HAP-1 (cell line): Measurements from ENCODE around the gene SDCCAG8.

Source experiments
- DNase-seq, 2 experiments: peaks; one replicate each; pipeline ENCODE4 v3.0.0-alpha.2; 2016 to 2020; ENCODE audit warnings: low spot score in 2 of 2
- H3K27me3 ChIP-seq: fragments of 250-450 bp; sonication (Bioruptor Pico); 2 replicates; pipeline ENCODE4 v1.5.1; 2020; ENCODE audit warnings: low read depth, mild to moderate bottlenecking, moderate library complexity
- H3K36me3 ChIP-seq: fragments of 250-450 bp; sonication (Bioruptor Pico); replicated peaks from 2 replicates; pipeline ENCODE4 v1.5.1; 2020; ENCODE audit warnings: mild to moderate bottlenecking
- H3K4me1 ChIP-seq: fragments of 250-450 bp; sonication (Bioruptor Pico); 2 replicates; pipeline ENCODE4 v1.5.1; 2020; ENCODE audit warnings: mild to moderate bottlenecking
- H3K4me3 ChIP-seq: fragments of 250-450 bp; sonication (Bioruptor Pico); 2 replicates; pipeline ENCODE4 v1.5.1; 2020; ENCODE audit warnings: mild to moderate bottlenecking, moderate library complexity
- H3K9me3 ChIP-seq: fragments of 250-450 bp; sonication (Bioruptor Pico); 2 replicates; pipeline ENCODE4 v1.5.1; 2020; ENCODE audit warnings: mild to moderate bottlenecking, moderate library complexity
- in situ Hi-C: fragments of 300-500 bp; cut with MboI; formaldehyde crosslinking; loops from 3 replicates; pipeline ENCODE4 v1.14.3; 2020; ENCODE audit warnings: low sequenced_read_pairs, inconsistent platforms, mixed read lengths

The SDCCAG8 gene

GRCh38 chr1:243275316-243275715, 19.5 kb downstream of the SDCCAG8 start:
- DNase-seq, result no peak

GRCh38 chr1:243280571-243281129, 24.8 kb downstream of the SDCCAG8 start:
- H3K36me3 ChIP-seq, result peaks cover 4% of the 10 kb centered on the region; the same call in 1 of the 2 replicates
- in situ Hi-C loops, result no loop called here
- no peaks in the 10 kb centered on the region for H3K9me3 ChIP-seq
- no peaks in the 10 kb centered on the region for H3K27me3 ChIP-seq
- H3K4me1 ChIP-seq, result no peaks in the 10 kb centered on the region
- H3K4me3 ChIP-seq, result no peak overlapping the region
- no peak for DNase-seq

More at GRCh38 chr1:243275316-243275715, 19.5 kb downstream of the SDCCAG8 start:
- in situ Hi-C loops, result no loop called here
- Histone ChIP-seq H3K27me3 (no peaks in the 10 kb centered on the region), H3K36me3 (peaks cover 8% of the 10 kb centered on the region), H3K9me3 (no peaks in the 10 kb centered on the region), H3K4me3 (no peak overlapping the region), H3K4me1 (no peaks in the 10 kb centered on the region)

- in situ Hi-C loops, result no loop called here
- H3K4me1 ChIP-seq, result no peaks in the 10 kb centered on the region
Measured at GRCh38 chr1:243281672-243282071, 25.8 kb downstream of the SDCCAG8 start.

GRCh38 chr1:243286409-243287122, 30.7 kb downstream of the SDCCAG8 start:
- no peak overlapping the region for H3K4me3 ChIP-seq
- DNase-seq, result no peak
- H3K36me3 ChIP-seq, result no peaks in the 10 kb centered on the region
- peaks cover 1% of the 10 kb centered on the region; the same call in 1 of the 2 replicates for H3K9me3 ChIP-seq
- no peaks in the 10 kb centered on the region for H3K4me1 ChIP-seq
- H3K27me3 ChIP-seq, result no peaks in the 10 kb centered on the region
- in situ Hi-C loops, result no loop called here

More at GRCh38 chr1:243281672-243282071, 25.8 kb downstream of the SDCCAG8 start:
- no peak for DNase-seq
- no peaks in the 10 kb centered on the region for H3K27me3 ChIP-seq
- H3K36me3 ChIP-seq, result peaks cover 4% of the 10 kb centered on the region; the same call in 1 of the 2 replicates
- H3K9me3 ChIP-seq, result no peaks in the 10 kb centered on the region
- H3K4me3 ChIP-seq, result no peak overlapping the region

- Histone ChIP-seq H3K4me3 (no peak overlapping the region), H3K9me3 (peaks cover 3% of the 10 kb centered on the region; the same call in 1 of the 2 replicates), H3K27me3 (no peaks in the 10 kb centered on the region), H3K36me3 (no peaks in the 10 kb centered on the region), H3K4me1 (no peaks in the 10 kb centered on the region)
- no peak for DNase-seq
- in situ Hi-C loops, result no loop called here
Measured at GRCh38 chr1:243287123-243287460, 31.3 kb downstream of the SDCCAG8 start.

- Histone ChIP-seq H3K27me3 (no peaks in the 10 kb centered on the region), H3K36me3 (no peaks in the 10 kb centered on the region), H3K4me1 (no peaks in the 10 kb centered on the region), H3K4me3 (no peak overlapping the region), H3K9me3 (peaks cover 3% of the 10 kb centered on the region; the same call in 1 of the 2 replicates)
- no peak for DNase-seq
- in situ Hi-C loops, result no loop called here
Measured at GRCh38 chr1:243287652-243288051, 31.8 kb downstream of the SDCCAG8 start.

- Histone ChIP-seq H3K27me3 (no peaks in the 10 kb centered on the region), H3K9me3 (peaks cover 3% of the 10 kb centered on the region; the same call in 1 of the 2 replicates), H3K36me3 (no peaks in the 10 kb centered on the region), H3K4me1 (no peaks in the 10 kb centered on the region), H3K4me3 (no peak overlapping the region)
- in situ Hi-C loops, result no loop called here
- DNase-seq, result no peak
Measured at GRCh38 chr1:243288062-243288461, 32.2 kb downstream of the SDCCAG8 start.

- in situ Hi-C loops, result no loop called here
- no peak overlapping the region for H3K4me3 ChIP-seq
- H3K27me3 ChIP-seq, result no peaks in the 10 kb centered on the region
- no peak for DNase-seq
- no peaks in the 10 kb centered on the region for H3K4me1 ChIP-seq
- H3K9me3 ChIP-seq, result peaks cover 3% of the 10 kb centered on the region; the same call in 1 of the 2 replicates
- H3K36me3 ChIP-seq, result no peaks in the 10 kb centered on the region
Measured at GRCh38 chr1:243291292-243291691, 35.5 kb downstream of the SDCCAG8 start.

- peaks cover 3% of the 10 kb centered on the region; the same call in 1 of the 2 replicates for H3K9me3 ChIP-seq
- no peaks in the 10 kb centered on the region for H3K36me3 ChIP-seq
- no peaks in the 10 kb centered on the region for H3K27me3 ChIP-seq
- no peaks in the 10 kb centered on the region for H3K4me1 ChIP-seq
- H3K4me3 ChIP-seq, result no peak overlapping the region
- in situ Hi-C loops, result no loop called here
- DNase-seq, result no peak
Measured at GRCh38 chr1:243292117-243292516, 36.3 kb downstream of the SDCCAG8 start.

- H3K36me3 ChIP-seq, result no peaks in the 10 kb centered on the region
- DNase-seq, result no peak
- in situ Hi-C loops, result no loop called here
- peaks cover 3% of the 10 kb centered on the region; the same call in 1 of the 2 replicates for H3K9me3 ChIP-seq
- H3K4me1 ChIP-seq, result no peaks in the 10 kb centered on the region
- no peaks in the 10 kb centered on the region for H3K27me3 ChIP-seq
- H3K4me3 ChIP-seq, result no peak overlapping the region
Measured at GRCh38 chr1:243293941-243294722, 38.3 kb downstream of the SDCCAG8 start.

- peaks cover 3% of the 10 kb centered on the region; the same call in 1 of the 2 replicates for H3K9me3 ChIP-seq
- DNase-seq, result no peak
- H3K36me3 ChIP-seq, result no peaks in the 10 kb centered on the region
- no peaks in the 10 kb centered on the region for H3K4me1 ChIP-seq
- H3K27me3 ChIP-seq, result no peaks in the 10 kb centered on the region
- no peak overlapping the region for H3K4me3 ChIP-seq
- in situ Hi-C loops, result no loop called here
Measured at GRCh38 chr1:243294723-243295121, 38.9 kb downstream of the SDCCAG8 start.

- no peaks in the 10 kb centered on the region for H3K4me1 ChIP-seq
- no peaks in the 10 kb centered on the region for H3K27me3 ChIP-seq
- in situ Hi-C loops, result no loop called here
- no peak overlapping the region for H3K4me3 ChIP-seq
- no peak for DNase-seq
- no peaks in the 10 kb centered on the region; the same call in 1 of the 2 replicates for H3K9me3 ChIP-seq
- H3K36me3 ChIP-seq, result no peaks in the 10 kb centered on the region
Measured at GRCh38 chr1:243299069-243299468, 43.2 kb downstream of the SDCCAG8 start.

GRCh38 chr1:243301059-243301458, 45.2 kb downstream of the SDCCAG8 start:
- Histone ChIP-seq H3K9me3 (no peaks in the 10 kb centered on the region; the same call in 1 of the 2 replicates), H3K4me3 (no peak overlapping the region), H3K36me3 (no peaks in the 10 kb centered on the region), H3K27me3 (no peaks in the 10 kb centered on the region), H3K4me1 (no peaks in the 10 kb centered on the region)
- DNase-seq, result no peak
- in situ Hi-C loops, result loop anchor here (25.0 kb wide), 1 partner anchor 839 kb away; no protein-coding TSS in a partner anchor

GRCh38 chr1:243311809-243312208, 56.0 kb downstream of the SDCCAG8 start:
- H3K27me3 ChIP-seq, result no peaks in the 10 kb centered on the region
- H3K36me3 ChIP-seq, result no peaks in the 10 kb centered on the region
- peaks cover 21% of the 10 kb centered on the region for H3K4me1 ChIP-seq
- no peaks in the 10 kb centered on the region for H3K9me3 ChIP-seq
- in situ Hi-C loops, result loop anchor here (25.0 kb wide), 1 partner anchor 850 kb away; no protein-coding TSS in a partner anchor
- no peak overlapping the region for H3K4me3 ChIP-seq
- DNase-seq, result no peak
